DMS153 treated with DMSO at 0.1 percent for 48 hours (cell line): ENCODE results near the gene DCDC2.
"Not testable (repeated sequence)": the region's sequence is repeated elsewhere in the genome, so short reads cannot be mapped to it uniquely, and the experiment has no call there.

Experiments
- DNase-seq: peaks from one replicate; lab custom pipeline; 2025; ENCODE audit not compliant: unreplicated experiment; lab: John Stamatoyannopoulos, UW

The DCDC2 gene

GRCh38 chr6:24149836-24150235, 208.0 kb downstream of the DCDC2 start:
- DNase-seq: no peak

- no peak for DNase-seq
These were observed 208.6 kb downstream of the DCDC2 start for GRCh38 chr6:24149296-24149695.

- no peak for DNase-seq
These were observed 209.2 kb downstream of the DCDC2 start for GRCh38 chr6:24148684-24149083.

GRCh38 chr6:24148154-24148570, 209.7 kb downstream of the DCDC2 start:
- DNase-seq: no peak

- DNase-seq: no peak
These were observed 210.2 kb downstream of the DCDC2 start for GRCh38 chr6:24147511-24148153.

GRCh38 chr6:24146871-24147270, 211.0 kb downstream of the DCDC2 start:
- DNase-seq: no peak

- no peak for DNase-seq
These were observed 212.1 kb downstream of the DCDC2 start for GRCh38 chr6:24145690-24146131.

GRCh38 chr6:24142733-24143132, 215.1 kb downstream of the DCDC2 start:
- DNase-seq: not testable (repeated sequence)

GRCh38 chr6:24140591-24140990, 217.3 kb downstream of the DCDC2 start:
- DNase-seq: no peak

- DNase-seq: no peak
These were observed 218.2 kb downstream of the DCDC2 start for GRCh38 chr6:24139639-24140038.

- no peak for DNase-seq
These were observed 218.8 kb downstream of the DCDC2 start for GRCh38 chr6:24139080-24139479.

- no peak for DNase-seq
These were observed 226.1 kb downstream of the DCDC2 start for GRCh38 chr6:24131751-24132150.

- DNase-seq: no peak
These were observed 230.5 kb downstream of the DCDC2 start for GRCh38 chr6:24127316-24127715.

GRCh38 chr6:24126586-24127192, 231.2 kb downstream of the DCDC2 start:
- DNase-seq: no peak

- DNase-seq: peak; percentile 62
These were observed 231.9 kb downstream of the DCDC2 start, which contains the start of gene NRSN1 for GRCh38 chr6:24125980-24126379. Gene NRSN1 (plus strand): TSS chr6:24126215. CDS start chr6:24134328, 8,113 bp downstream.

GRCh38 chr6:24122139-24122538, 235.7 kb downstream of the DCDC2 start:
- no peak for DNase-seq
